ENCODE results near the gene PFN4.
A peak's percentile ranks its signal among the peaks of the same experiment; 100 is the strongest.

Gene PFN4

GRCh38 chr2:24076849-24077534 is 46.1 kb downstream of the PFN4 start:
- peak; percentile 39 for DNase-seq

GRCh38 chr2:24075915-24076848 is 47.0 kb downstream of the PFN4 start, which contains the start of gene SF3B6:
SF3B6 (minus strand) TSS chr2:24076326; CDS start chr2:24076229, 97 bp downstream.
- peak; percentile 98 for DNase-seq

- no peak for DNase-seq
Measured at GRCh38 chr2:24075259-24075658, 47.9 kb downstream of the PFN4 start.

GRCh38 chr2:24073816-24074215 is 49.3 kb downstream of the PFN4 start:
- DNase-seq, result no peak

GRCh38 chr2:24072259-24072658 is 50.9 kb downstream of the PFN4 start:
- DNase-seq, result no peak

- DNase-seq, result no peak
Measured at GRCh38 chr2:24065341-24065740, 57.8 kb downstream of the PFN4 start.

Data from DMS79 treated with DMSO at 0.1 percent for 48 hours (cell line).